ENCODE data around the gene CXorf58.
"Not testable (repeated sequence)": the region's sequence is repeated elsewhere in the genome, so short reads cannot be mapped to it uniquely, and the experiment has no call there.

CXorf58 gene

DNA sequence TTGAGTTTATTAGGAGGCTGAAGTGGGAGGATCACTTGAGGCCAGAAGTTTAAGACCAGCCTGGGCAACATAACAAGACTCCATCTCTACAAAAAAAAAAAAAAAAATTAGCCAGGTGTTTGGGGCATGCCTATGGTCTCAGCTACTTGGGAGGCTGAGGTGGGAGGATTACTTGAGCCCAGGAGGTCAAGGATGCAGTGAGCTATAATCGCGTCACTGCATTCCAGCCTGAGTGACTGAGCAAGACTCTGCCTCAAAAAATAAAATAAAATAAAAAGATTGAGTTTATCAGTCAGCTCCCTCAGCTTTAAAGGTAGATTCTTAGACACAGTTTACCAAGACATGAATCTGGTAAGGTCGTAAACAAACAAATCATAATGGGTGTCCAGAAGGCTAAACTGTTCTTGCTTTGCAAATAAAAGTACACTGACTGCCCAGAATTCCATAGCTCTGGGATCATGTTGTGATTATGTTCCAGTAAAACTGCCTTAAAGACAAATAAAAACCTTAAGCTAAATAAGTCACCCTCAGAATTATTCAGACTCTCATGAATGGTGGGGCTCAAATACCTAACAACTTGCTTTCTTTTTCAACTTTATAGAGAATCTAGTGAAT lies 18.8 kb upstream of the CXorf58 start:
- H3K27ac ChIP-seq, result peak overlapping the region; percentile 81
- TF ChIP-seq CTCF (IDR thresholded peaks at IDR 0.05) (no peak), ZFX (IDR thresholded peaks at IDR 0.05; ENCODE audit: borderline replicate concordance) (no peak)

DNA sequence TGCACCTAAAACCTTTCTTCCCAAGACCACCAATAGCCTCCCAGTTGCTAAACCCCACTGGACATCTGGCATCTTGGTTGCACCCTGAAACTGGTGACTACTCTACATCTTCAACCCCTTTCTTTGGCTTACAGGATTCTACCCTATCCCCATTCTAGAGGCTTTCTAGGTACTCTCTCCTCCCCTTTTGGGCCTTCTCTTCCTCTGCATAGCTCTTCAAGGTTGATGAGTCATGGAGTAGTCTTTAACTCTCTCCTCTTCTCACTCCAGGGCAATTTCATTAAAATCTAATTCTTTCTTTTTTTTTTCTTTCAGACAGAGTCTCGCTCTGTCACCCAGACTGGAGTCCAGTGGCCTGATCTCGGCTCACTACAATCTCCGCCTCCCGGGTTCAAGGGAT lies 16.9 kb upstream of the CXorf58 start:
- no peak overlapping the region for H3K27ac ChIP-seq

GRCh38 chrX:23894993-23895392 lies 12.8 kb upstream of the CXorf58 start:
- H3K27ac ChIP-seq, result not testable (repeated sequence)

More for the DNA sequence above, 16.9 kb upstream of the CXorf58 start:
- TF ChIP-seq ZFX (IDR thresholded peaks at IDR 0.05; ENCODE audit: borderline replicate concordance) (no peak), CTCF (IDR thresholded peaks at IDR 0.05) (no peak)

DNA sequence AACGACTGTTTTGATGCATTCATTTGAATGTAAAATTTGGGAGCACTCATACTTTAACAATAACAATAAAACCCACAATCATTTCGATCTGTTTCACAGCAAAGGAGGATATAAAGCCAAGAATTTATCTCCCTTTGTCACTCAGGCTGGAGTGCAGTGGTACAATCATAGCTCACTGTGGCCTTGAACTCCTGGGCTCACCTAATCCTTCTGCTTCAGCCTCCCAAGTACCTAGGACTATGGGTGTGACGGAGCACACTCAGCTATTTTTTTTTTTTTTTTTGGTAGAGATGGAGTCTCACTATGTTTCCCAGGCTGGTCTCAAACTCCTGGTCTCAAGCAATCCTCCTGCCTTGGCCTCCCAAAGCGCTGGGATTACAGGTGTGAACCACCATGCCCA lies 11.3 kb upstream of the CXorf58 start:
- H3K27ac ChIP-seq, result not testable (repeated sequence)

GRCh38 chrX:23896981-23897380 lies 10.8 kb upstream of the CXorf58 start:
- TF ChIP-seq ZFX (IDR thresholded peaks at IDR 0.05; ENCODE audit: borderline replicate concordance) (no peak), CTCF (IDR thresholded peaks at IDR 0.05) (no peak)
- H3K27ac ChIP-seq, result no peak overlapping the region

GRCh38 chrX:23898412-23898959 lies 9.3 kb upstream of the CXorf58 start:
- no peak overlapping the region for H3K27ac ChIP-seq

GRCh38 chrX:23900220-23900797 lies 7.5 kb upstream of the CXorf58 start:
- TF ChIP-seq ZFX (IDR thresholded peaks at IDR 0.05; ENCODE audit: borderline replicate concordance), result no peak
- TF ChIP-seq CTCF (IDR thresholded peaks at IDR 0.05), result no peak
- no peak overlapping the region for H3K27ac ChIP-seq

More at GRCh38 chrX:23898412-23898959, 9.3 kb upstream of the CXorf58 start:
- TF ChIP-seq ZFX (IDR thresholded peaks at IDR 0.05; ENCODE audit: borderline replicate concordance) (no peak), CTCF (IDR thresholded peaks at IDR 0.05) (no peak)

DNA sequence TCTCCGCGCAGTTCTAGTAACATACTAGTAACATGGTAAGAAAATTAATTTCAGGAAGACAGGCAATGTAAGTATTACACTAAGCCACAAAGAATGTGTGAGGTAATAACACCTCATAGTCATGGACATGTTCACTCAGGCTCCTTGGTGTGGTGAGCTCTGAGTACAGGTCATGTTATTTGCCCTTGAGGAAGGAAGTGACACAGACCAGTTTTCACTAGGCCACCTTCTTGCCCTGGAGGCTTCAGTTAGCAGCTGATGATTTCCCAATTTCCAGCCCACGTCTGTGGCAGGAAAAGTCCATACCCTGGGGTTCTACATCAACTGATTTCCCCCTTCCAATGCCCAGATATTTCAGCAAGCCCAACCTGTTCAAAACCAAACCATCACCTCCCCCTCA lies 6.7 kb upstream of the CXorf58 start:
- H3K27ac ChIP-seq, result no peak overlapping the region

More for the DNA sequence above, 6.7 kb upstream of the CXorf58 start:
- TF ChIP-seq CTCF (IDR thresholded peaks at IDR 0.05), result no peak

Measured in 22Rv1 (cell line).